NT2/D1 (cell line): ENCODE data around the gene KRTAP16-1.

ENCODE experiments used
- SUZ12 ChIP-seq: IDR thresholded peaks from 2 replicates; pipeline ENCODE4 v1.6.1; 2011; ENCODE audit not compliant: insufficient read length, insufficient read depth; ENCODE audit errors: extremely low read depth
- YY1 ChIP-seq: IDR thresholded peaks from 2 replicates; pipeline ENCODE4 v1.6.1; 2011; ENCODE audit not compliant: insufficient read length, insufficient read depth
- ZNF274 ChIP-seq: IDR thresholded peaks from 2 replicates; pipeline ENCODE4 v1.6.1; 2011; ENCODE audit warnings: mild to moderate bottlenecking, low read depth, low read length

DNA sequence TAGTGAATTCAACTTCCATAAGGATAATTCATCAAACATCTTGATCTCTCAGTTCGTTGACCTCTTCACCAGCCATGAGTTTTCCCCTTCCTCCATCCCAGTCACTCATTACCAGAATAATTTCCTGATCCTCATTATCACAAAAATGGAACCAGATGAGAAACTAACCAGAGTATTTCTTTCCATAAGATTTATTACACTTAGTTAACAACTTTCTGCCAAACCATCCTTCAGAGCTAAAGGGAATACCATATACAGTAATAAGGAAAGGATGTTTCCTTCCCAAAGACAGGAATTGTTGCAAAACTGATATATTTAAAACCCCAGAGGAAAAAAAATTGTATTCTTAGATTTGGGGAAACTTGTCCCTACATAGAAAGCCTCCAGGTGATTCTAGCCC, 15.1 kb downstream of the KRTAP16-1 start:
- no peak for TF ChIP-seq ZNF274
- TF ChIP-seq SUZ12, result no peak
- no peak for TF ChIP-seq YY1
